NCI-H345 treated with DMSO at 0.1 percent for 48 hours (cell line): ENCODE measurements around the gene CYSTM1.

ENCODE experiments used
- DNase-seq: peaks from one replicate; lab custom pipeline; 2025; ENCODE audit not compliant: unreplicated experiment; lab: John Stamatoyannopoulos, UW

The CYSTM1 gene

DNA sequence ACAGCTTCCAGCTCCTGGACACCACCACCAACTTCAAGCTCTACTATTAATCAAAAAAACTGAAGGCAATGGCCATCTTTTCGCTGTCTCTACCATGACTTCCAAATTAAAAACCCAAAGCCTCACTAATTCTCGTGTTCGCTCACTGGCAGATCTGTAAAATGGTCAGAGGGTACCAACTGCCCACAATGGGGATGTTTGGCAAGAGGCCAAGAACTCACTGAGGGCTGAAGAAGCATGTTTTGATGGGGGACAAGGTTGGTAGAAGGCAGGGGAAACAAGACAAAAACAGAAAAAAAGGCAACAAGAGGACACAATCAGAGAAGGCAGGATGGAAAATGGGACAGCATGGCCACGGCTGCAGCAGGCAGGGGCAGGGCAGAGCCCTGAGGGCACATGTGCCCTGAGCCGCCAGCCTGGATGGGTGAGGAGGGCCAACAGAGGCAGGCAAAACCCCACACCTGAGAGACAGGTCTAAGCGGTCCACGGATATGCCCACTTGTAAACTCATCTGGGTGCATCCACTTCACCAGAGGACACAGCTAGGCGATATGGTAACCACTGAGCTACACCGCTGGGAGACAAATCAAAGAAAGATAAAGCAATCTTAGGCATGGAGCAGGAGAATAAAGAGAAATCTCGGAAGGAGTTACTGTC, 77.6 kb downstream of the CYSTM1 start:
- no peak for DNase-seq

DNA sequence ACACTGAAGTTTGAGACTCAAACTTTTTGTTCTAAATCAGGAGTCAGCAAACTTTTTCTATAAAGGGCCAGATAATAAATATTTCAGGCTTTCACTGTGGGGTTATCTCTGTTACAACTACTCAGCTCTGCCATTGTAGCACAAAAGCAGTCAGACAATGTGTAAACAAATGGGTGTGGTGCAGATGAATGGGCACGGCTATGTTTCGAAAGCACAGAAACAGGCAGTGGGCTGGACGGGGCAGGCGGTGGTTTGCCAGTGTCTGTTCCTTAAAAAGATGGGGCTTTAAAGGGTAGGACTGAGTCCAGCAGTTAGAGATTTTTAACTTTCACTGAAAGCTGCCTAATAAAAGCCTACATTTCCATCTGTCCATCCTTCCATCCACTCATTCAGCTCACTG, 79.0 kb downstream of the CYSTM1 start:
- DNase-seq: no peak

DNA sequence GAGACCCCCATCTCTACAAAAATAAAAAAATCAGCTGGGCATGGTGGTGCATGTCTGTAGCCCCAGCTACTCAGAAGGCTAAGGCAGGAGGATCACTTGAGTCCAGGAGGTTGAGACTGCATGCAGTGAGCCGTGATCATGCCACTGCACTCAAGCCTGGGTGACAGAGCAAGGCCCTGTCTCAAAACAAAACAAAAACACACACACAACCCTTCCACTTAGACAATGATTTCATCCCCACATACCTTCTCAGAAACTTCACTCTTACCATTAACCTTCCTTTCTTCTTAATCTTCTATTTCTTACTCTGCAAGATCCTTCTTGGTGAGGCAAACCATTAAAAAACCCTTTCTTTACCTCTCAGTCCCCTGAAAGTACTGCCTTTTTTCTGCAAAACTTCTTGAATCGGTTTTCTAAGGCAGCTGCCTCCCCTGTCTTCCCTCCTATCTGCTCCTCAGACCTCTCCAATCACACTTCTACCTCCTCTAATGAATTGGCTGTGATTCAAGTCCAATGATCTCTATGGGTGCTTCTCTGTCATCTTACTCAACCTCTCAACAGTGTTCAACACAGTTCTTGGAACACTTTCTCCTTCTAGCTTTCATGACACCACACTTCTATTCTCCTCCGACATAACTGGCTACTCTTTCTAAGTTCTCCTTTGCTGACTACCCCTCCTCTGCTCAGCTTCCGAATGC, 80.6 kb downstream of the CYSTM1 start:
- no peak for DNase-seq

DNA sequence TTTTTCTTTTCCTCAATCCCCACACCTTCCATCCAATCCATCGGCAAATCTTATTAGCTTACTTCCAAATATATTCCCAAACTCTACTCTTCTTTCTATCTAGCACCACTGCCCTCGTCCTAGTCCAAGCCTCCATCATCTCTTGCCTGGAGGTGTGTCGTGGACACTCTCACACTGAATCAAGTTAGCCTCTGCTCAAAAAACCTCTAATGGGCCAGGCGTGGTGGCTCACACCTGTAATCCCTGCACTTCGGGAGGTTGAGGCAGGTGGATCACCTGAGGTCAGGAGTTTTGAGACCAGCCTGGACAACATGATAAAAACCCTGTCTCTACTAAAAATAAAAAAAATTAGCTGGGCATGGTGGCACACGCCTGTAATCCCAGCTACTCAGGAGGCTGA, 81.7 kb downstream of the CYSTM1 start:
- DNase-seq: no peak

DNA sequence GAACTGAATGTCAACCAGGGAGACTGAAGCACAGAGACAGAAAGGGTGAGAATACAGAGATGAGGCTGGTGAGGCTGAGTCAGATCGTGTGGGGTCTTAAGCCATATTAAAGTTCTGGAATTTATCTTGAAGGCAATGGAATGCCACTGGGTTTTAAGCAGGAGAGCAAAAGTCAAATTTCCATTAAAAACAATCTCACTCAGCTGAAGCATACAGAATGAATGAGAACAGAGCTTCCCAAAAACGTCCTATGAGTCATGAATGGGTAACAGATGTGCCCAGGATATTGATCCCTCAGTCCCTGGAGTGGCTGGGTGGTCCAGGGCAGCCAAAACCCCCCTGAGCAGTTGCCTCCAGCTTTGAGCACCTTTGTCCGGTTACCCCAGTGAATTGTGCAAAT, 83.0 kb downstream of the CYSTM1 start:
- DNase-seq: no peak

DNA sequence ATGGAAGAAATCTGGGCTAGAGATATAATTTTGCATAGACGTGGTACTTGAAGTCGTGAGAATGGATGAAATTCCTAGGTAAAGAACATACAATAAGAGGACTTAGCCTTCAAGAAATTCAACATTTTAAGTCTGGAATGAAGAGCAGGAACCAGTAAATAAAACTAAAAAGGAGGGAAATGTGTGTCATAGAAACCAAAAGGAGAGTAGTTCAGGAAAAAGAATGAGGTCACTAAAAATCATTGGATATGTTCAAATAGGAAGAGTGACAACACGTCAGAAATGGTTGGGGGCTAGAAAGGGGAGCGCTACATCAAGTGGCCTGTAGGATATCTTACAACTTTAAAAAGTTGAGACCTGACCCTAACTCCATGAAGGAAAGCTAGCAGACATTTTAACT, 83.9 kb downstream of the CYSTM1 start:
- no peak for DNase-seq

DNA sequence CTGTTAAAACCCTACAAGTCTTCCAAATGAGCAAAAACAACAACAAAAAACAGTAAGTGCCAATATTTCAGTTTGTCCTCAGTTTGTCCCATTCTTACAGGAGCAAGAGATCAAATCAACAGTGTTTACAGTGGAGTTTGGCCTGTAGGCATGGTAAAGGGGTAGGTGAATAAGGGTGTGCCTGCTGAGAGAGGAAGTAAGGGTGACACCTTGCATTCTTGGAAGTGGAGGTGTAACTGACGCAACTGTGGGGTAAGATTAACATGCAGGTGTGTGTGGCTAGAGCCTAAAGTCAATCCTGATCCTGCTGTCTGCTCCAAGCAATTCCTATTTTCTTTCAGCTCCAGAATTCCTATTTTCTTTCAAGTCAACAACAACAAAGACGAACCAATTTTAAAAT, 84.5 kb downstream of the CYSTM1 start:
- DNase-seq: no peak

DNA sequence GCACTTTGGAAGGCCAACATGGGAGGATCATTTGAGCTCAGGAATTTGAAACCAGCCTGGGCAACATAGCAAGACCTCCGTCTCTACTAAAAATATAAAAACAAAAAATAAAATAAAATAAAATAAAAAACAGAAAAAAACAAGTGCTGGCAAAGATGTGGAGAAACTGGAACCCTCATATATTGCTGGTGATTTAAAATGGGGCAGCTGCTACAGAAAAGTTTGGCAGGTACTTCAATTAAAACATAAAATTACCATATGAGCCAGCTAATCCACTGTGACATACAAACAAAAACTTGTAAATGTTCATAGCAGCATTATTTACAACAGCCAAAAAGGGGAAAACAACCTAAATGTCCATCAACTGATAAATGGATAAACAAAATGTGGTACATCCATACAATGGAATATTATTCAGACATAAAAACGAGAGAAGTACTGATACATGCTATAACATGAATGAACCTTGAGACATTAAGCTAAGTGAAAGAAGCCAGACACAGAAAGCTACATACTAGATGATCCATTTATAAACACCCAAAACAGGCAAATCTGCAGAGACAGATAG, 85.2 kb downstream of the CYSTM1 start:
- DNase-seq: no peak

DNA sequence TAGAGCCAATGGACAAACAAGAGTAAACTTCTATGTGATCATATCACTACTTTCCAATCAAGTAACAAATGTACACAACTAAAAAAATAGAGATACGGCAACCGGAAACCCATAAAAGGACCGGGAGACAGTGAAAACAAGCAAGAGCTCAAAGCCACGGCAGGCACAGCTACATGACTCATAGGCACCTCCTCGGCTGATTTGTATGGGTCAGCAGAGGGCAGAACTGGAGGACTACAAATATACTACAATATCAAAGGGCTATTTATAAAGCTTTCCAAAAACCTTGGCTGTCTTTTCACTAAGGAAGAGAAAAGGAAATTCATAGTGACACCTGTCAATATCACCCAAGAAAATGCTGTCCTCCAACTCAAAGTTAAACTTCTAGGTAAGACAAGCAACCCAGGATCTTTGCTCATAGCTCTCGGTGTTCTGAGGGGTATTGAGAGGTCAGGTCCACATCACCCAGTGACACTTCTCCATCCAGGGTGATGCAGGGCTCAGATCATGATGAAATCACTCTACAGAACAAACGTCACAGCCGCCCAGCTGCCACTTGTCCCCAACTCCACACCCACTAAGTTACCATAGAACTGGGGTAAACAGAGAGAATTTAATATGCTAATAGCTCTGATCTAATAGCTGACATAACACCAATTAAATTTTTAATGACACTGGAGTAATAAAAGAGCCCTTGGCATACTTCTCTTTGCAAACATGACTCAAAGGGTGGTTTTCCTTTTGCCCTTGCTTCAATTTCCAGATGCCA, 86.6 kb downstream of the CYSTM1 start:
- DNase-seq: no peak

DNA sequence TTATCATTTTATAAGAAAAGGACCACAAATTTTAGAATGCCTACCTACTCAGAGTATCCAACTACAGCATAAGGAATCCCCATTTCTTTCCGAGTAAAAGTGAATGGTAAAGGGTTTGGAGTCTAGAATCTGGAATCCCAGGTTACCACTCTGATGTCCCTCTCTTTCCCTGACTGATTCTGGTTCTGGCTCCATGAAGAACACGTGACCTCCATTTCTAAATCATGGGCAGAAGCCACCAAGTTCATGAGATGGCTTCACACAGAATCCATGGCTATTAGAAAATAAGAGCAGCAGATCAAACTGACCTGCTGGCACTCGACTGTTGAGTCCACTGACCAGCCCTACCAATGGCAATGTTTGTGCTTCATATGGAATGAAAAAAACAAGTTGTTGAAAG, 87.2 kb downstream of the CYSTM1 start:
- no peak for DNase-seq

DNA sequence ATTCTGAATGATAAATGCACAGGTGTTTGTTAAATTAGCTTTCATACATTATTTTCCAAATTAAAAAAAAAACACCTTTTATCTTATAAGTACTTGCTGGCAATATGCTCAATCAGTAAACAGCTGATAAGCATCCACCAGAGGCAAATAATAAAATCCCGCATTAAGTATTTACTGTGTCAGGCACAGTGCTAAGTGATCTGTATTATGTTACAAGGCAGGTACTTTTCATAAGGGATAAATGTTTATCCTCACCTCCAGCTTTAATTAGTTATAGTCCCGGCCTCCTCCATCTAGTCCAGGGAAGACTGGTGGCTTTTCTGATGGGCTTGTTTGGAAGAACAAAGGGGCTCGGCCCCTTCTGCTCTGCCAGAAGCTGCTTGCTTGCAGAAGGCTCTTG, 87.9 kb downstream of the CYSTM1 start:
- no peak for DNase-seq

DNA sequence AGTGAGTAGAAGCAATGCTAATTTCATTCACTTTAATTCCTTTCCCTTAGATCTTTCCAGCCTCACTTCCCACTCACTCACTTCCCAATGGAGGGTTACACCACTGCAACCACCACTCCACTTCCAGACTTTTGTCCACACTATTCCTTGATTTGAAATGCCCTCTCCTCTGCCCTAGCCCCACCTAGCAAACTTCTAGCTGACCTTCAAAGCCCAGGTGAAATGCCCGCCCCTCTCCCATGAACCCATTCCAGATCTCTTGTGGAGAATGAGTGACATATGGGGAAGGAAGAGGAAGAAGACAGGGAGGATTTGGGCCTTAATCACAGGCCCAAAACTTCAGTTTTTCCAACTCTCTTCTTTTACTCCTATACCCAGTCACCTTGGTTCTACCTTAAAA, 90.9 kb downstream of the CYSTM1 start:
- no peak for DNase-seq

DNA sequence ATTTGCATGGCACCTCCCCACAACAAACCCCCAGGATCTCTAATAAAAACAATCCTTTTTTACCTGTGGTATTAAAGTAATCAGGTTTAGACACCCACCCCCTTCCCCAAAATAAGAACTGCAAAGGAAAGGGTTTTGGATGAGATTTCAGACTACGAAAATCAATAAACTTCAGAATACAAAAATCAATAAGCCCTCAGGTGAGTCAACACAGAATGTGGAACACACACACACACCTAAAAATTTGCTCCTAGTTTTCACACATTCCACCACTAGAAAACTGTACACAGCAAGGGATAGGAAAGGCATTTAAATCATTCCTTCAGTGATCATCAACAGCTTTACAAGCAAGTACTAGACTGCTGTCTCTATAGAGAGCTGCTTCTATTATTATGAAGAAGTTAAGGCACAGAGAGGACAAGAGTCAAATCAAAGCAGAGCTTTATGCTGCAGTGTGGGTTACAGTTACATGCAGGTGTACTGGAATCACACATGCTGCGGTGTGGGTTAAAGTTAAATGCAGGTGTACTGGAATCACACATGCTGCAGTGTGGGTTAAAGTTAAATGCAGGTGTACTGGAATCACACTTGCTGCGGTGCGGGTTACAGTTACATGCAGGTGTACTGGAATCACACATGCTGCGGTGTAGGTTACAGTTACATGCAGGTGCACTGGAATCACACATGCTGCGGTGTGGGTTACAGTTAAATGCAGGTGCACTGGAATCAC, 91.6 kb downstream of the CYSTM1 start:
- DNase-seq: no peak

DNA sequence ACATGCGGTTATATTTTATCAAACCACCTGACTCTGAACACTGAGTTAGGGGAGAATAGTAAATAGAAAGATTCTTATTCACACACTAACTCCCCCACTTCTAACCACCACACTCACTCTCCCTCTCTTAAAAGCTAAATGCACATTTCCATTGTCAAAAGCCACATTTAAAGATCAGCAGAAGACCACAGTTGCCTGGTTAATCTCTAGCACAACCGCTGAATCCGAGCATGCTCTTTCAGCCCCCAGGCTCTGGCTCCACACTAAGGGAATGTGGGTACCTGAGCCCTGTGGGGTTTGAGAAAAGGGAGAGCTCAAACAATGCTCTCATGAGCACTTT, 92.2 kb downstream of the CYSTM1 start:
- no peak for DNase-seq

DNA sequence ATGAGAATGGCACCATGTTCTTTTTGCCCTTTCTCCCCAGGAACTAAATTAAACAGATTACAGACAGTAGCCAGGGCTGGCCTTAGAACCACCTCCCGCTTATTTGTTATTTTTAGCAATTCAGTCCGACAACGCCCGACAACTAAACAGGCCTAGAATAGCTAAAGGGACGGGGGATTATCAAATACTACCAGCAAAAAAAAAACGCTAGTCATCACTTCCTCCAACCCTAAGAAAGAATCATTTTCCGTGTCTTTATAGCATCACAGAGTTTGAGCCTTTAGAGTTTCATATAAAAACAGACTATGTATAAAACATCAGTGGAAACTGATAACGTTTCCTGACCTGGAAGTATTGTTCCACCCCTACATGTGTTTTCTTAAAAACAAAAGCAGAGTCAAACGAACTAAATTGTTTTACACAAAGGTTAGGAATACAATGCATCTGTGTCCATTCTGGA, 92.6 kb downstream of the CYSTM1 start:
- DNase-seq: no peak

DNA sequence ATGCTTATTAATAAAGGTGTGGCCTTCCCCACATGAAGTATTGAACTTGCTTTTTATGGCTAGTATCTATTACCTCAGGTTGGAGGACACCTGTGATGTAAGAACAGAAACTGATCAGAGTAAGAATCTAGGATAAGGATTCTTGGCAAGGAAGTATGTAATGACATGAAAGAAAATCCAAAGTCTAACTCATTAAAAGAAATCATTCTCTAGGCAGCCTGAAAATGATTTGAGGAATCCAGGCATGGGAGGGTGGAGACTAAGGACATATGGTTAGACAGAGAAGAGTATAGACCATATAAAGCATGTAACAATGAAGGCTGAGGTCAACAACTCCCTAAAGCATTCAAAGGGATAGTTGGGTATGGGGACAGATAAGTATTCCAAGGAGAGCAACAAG, 95.0 kb downstream of the CYSTM1 start:
- DNase-seq: no peak

DNA sequence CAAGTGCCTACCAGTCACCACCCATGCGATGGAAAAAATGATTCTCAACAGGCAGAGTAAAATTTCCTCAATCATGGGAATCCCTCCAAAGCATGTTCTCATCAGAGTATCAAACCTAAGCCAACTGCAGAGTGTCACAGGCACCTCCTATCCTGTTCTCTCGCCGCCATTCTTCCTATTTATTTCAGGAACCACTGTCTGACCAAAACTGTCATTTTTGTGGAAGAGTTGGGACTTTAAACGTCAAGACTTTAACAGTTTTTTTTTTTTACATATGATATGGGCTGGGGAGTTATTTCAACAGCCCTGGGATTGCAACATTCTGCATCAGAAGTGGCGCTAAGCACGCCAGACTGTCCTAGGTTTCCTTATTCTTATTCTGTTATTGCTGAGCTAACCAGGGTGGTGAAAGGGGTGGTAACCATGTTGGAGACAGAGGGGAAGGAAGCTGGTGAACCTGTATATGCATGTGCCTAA, 98.5 kb downstream of the CYSTM1 start:
- DNase-seq: no peak

DNA sequence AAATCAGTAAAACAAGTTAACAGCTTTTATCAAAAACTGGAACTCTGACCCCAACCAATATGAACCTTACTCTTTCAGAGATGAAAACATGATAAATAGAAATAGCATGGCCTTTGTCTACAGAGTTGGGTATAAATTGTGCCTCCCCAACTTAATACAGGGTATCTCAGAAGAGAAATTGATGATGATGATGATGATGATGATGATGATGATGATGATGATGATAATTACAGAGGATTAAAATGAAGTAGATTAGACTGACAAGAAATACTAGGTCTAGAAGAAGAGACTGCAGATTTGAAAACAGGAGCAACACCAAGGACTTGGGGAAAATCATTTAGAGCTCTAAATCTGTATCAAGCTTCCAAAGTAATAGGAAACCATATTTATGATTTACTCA, 100.8 kb downstream of the CYSTM1 start:
- no peak for DNase-seq

DNA sequence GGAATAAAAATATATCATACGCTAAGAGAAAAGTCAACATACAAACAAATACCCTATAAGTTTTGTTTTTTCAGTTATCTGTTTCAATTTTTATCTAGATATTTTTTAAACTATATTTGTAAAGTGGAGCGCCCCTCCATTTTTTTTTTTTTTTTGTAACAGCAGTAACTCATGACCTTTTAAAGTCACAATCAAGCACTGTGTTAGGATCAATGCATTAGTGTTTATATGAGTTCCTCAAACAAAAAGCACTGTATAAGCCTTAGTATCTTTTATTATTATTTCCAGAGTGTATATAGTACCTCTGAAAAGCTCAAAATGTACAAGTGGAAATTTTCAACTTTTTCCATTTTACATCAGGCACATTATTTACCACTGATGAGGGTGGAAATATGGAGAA, 107.3 kb downstream of the CYSTM1 start:
- DNase-seq: no peak

DNA sequence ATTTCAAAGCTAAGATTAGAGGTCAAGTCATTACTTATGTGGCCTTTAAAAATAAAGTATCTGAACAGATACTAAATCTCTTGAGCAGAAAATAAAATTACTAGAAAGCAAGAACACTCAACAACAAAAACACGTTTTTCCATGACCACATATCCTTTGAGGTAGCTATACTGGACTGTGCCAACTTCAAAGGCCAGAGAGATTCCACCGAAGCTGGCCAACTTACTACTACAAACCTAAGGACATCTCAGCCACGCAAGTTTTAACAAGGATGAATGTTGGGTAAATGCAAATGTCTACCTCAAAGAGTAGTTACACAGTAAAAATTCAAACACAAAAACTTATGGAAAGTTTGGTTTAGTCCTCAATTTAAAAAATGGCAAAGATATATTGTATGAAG, 109.0 kb downstream of the CYSTM1 start:
- no peak for DNase-seq

DNA sequence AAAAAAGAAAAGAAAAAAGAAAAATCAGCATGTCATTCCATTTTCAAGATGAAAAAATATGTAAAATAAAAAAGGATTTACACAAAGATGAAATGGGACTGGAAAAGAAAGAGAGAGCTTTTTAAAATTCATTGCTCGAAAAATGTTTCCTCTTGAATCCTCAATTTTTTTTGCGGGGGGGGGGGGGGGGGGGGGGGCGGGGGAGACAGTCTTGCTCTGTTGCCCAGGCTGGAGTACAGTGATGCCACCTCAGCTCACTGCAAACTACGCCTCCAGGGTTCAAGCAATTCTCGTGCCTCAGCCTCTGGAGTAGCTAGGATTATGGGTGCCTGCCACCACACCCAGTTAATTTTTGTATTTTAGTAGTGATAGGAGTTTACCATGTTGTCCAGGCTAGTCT, 111.4 kb downstream of the CYSTM1 start:
- DNase-seq: no peak
